Measurements from ENCODE around the gene FAM124B.

DNA sequence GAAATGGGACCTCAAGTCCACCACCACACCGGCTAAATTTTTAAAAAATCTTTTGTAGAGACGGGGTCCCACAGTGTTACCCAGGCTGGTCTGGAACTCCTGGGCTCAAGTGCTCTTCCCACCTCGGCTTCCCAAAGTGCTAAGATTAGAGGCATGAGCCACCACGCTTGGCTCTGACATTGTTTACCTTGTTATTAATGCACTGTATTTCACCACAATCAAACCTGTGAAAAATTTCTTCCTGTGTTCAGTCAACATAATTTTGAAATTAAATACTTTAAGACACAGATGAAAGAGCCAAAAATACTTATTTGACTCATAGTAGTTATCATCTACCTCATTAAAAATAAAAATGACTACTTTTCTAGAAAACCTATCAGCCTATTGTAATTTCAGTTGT lies 16.0 kb upstream of the FAM124B start:
- TF ChIP-seq, protein P1, sequence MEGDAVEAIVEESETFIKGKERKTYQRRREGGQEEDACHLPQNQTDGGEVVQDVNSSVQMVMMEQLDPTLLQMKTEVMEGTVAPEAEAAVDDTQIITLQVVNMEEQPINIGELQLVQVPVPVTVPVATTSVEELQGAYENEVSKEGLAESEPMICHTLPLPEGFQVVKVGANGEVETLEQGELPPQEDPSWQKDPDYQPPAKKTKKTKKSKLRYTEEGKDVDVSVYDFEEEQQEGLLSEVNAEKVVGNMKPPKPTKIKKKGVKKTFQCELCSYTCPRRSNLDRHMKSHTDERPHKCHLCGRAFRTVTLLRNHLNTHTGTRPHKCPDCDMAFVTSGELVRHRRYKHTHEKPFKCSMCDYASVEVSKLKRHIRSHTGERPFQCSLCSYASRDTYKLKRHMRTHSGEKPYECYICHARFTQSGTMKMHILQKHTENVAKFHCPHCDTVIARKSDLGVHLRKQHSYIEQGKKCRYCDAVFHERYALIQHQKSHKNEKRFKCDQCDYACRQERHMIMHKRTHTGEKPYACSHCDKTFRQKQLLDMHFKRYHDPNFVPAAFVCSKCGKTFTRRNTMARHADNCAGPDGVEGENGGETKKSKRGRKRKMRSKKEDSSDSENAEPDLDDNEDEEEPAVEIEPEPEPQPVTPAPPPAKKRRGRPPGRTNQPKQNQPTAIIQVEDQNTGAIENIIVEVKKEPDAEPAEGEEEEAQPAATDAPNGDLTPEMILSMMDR (IDR thresholded peaks at IDR 0.05), result no peak
- no peak for TF ChIP-seq POLR2A (IDR thresholded peaks at IDR 0.05)

Measured in esophagus squamous epithelium (tissue), 4 donors.